BLaER1 treated with 17β-estradiol and CSF1 and Interleukin-3, amounts not matched to agents 10 nM and 100 nM (cell line): ENCODE data around the gene TXNDC16.
A peak's percentile ranks its signal among the peaks of the same experiment; 100 is the strongest.

Source experiments
- H3K27ac ChIP-seq, 11 experiments: shearing (Covaris generic); formaldehyde crosslinking; 2 replicates each; pipeline ENCODE4 v1.8.1; 2022
- H3K27me3 ChIP-seq, 11 experiments: shearing (Covaris generic); formaldehyde crosslinking; 2 replicates each; pipeline ENCODE4 v1.8.1; 2022
- H3K36me3 ChIP-seq, 11 experiments: shearing (Covaris generic); formaldehyde crosslinking; 2 replicates each; pipeline ENCODE4 v1.8.1; 2022
- H3K4me1 ChIP-seq, 10 experiments: shearing (Covaris generic); formaldehyde crosslinking; 2 replicates each; pipeline ENCODE4 v1.8.1; 2022
- H3K4me2 ChIP-seq, 11 experiments: shearing (Covaris generic); formaldehyde crosslinking; 2 replicates each; pipeline ENCODE4 v1.8.1; 2022
- H3K4me3 ChIP-seq, 10 experiments: shearing (Covaris generic); formaldehyde crosslinking; 2 replicates each; pipeline ENCODE4 v1.8.1; 2022
- H3K9ac ChIP-seq, 11 experiments: shearing (Covaris generic); formaldehyde crosslinking; 2 replicates each; pipeline ENCODE4 v1.8.1; 2022
- H3K9me3 ChIP-seq, 11 experiments: shearing (Covaris generic); formaldehyde crosslinking; replicated peaks in 1 of 11; 2 replicates each; pipeline ENCODE4 v1.8.1; 2022
- H4K20me1 ChIP-seq, 11 experiments: shearing (Covaris generic); formaldehyde crosslinking; 2 replicates each; pipeline ENCODE4 v1.8.1; 2022
- Cebpa-rat ChIP-seq, 11 experiments: shearing (Covaris generic); IDR thresholded peaks; 2 replicates each; pipeline ENCODE4 v1.8.1; 2022

Gene TXNDC16, protein sequence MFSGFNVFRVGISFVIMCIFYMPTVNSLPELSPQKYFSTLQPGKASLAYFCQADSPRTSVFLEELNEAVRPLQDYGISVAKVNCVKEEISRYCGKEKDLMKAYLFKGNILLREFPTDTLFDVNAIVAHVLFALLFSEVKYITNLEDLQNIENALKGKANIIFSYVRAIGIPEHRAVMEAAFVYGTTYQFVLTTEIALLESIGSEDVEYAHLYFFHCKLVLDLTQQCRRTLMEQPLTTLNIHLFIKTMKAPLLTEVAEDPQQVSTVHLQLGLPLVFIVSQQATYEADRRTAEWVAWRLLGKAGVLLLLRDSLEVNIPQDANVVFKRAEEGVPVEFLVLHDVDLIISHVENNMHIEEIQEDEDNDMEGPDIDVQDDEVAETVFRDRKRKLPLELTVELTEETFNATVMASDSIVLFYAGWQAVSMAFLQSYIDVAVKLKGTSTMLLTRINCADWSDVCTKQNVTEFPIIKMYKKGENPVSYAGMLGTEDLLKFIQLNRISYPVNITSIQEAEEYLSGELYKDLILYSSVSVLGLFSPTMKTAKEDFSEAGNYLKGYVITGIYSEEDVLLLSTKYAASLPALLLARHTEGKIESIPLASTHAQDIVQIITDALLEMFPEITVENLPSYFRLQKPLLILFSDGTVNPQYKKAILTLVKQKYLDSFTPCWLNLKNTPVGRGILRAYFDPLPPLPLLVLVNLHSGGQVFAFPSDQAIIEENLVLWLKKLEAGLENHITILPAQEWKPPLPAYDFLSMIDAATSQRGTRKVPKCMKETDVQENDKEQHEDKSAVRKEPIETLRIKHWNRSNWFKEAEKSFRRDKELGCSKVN

GRCh38 chr14:52552063-52552988 lies at the start of gene TXNDC16, which contains the start of gene GPR137C:
Gene TXNDC16, minus strand, starts transcription at chr14:52552505. Its CDS starts 8,948 bp downstream, at chr14:52543557.
Gene GPR137C, plus strand, starts transcription at chr14:52552836. Its CDS starts 312 bp downstream, at chr14:52553148.
- TF ChIP-seq Cebpa-rat (IDR thresholded peaks at IDR 0.05), result no peak
- H3K4me3 ChIP-seq, result peak within 1 kb of the TSS; percentile 73 to 92 (median 82)
- H3K4me2 ChIP-seq, result peak within 1 kb of the TSS; percentile 89 to 98 (median 96)
- peak within 1 kb of the TSS; percentile 46 to 82 (median 77); a peak in 21 of 22 replicates for H3K27ac ChIP-seq
- peaks cover 0 to 16% (median 0%) of the 10 kb centered on the region in 11 experiments; a peak in 3 of 22 replicates for H3K36me3 ChIP-seq
- peaks cover 21 to 35% (median 30%) of the 10 kb centered on the region in 10 experiments for H3K4me1 ChIP-seq
- peak within 1 kb of the TSS; percentile 80 to 86 (median 83) for H3K9ac ChIP-seq
- no peaks in the 10 kb centered on the region for H3K9me3 ChIP-seq
- no peaks in the 10 kb centered on the region for H3K27me3 ChIP-seq
- H4K20me1 ChIP-seq, result peaks cover 0 to 7% (median 0%) of the 10 kb centered on the region in 11 experiments; a peak in 3 of 22 replicates

DNA sequence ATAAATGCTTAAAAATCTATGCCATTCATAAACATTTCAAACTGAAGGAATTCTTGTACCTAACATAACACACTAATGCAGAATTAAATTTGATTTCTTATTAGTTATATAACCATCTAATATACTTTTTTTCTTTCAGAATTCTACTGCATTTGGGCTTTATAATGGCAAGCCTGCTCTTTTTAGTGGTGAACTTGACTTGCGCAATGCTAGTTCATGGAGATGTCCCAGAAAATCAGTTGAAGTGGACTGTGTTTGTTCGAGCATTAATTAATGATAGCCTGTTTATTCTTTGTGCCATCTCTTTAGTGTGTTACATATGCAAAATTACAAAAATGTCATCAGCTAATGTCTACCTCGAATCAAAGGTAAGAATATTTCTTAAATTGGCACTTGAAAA lies 47.7 kb upstream of the TXNDC16 start:
- Histone ChIP-seq H3K4me2 (no peak overlapping the region), H3K36me3 (peaks cover 0 to 28% (median 8%) of the 10 kb centered on the region in 11 experiments; a peak in 12 of 22 replicates)
- peak in 1 of 11 experiments; percentile 9; a peak in 1 of 22 replicates for TF ChIP-seq Cebpa-rat (IDR thresholded peaks at IDR 0.05)

DNA sequence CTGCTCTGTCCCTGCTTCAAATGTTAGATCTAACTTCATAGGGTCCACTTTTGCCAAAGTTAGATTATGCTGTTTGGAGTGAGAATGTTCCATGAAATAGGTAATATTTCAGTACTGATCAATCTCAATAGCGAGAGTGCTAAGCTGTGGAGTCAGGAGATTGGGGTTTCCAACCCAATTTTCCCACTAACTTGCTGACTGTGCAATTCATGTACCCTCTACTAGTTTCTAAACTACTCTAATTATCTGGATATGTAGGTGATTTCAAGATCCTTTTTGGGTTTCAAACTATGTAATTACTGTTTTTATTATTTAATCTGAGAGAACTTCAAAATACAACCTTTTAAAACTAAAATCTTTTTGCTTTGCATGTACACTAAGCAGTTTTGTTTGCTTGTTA lies 46.3 kb upstream of the TXNDC16 start:
- Histone ChIP-seq H3K4me2 (no peak overlapping the region), H3K27me3 (no peaks in the 10 kb centered on the region), H3K4me3 (no peak overlapping the region), H3K27ac (no peak overlapping the region), H4K20me1 (no peaks in the 10 kb centered on the region), H3K9me3 (peaks cover 22 to 37% (median 30%) of the 10 kb centered on the region in 11 experiments), H3K4me1 (peaks cover 0 to 6% (median 0%) of the 10 kb centered on the region in 10 experiments; a peak in 4 of 20 replicates), H3K36me3 (peaks cover 0 to 14% (median 0%) of the 10 kb centered on the region in 11 experiments; a peak in 6 of 22 replicates), H3K9ac (no peak overlapping the region)
- TF ChIP-seq Cebpa-rat (IDR thresholded peaks at IDR 0.05), result no peak

More for the DNA sequence above, 47.7 kb upstream of the TXNDC16 start:
- no peaks in the 10 kb centered on the region for H4K20me1 ChIP-seq
- no peaks in the 10 kb centered on the region for H3K27me3 ChIP-seq
- H3K9ac ChIP-seq, result no peak overlapping the region
- H3K27ac ChIP-seq, result no peak overlapping the region
- H3K4me1 ChIP-seq, result peaks cover 0 to 6% (median 0%) of the 10 kb centered on the region in 10 experiments; a peak in 4 of 20 replicates
- no peak overlapping the region for H3K4me3 ChIP-seq
- H3K9me3 ChIP-seq, result peaks cover 23 to 36% (median 33%) of the 10 kb centered on the region in 11 experiments

- TF ChIP-seq Cebpa-rat (IDR thresholded peaks at IDR 0.05), result no peak
- Histone ChIP-seq H3K9me3 (peaks cover 19 to 45% (median 31%) of the 10 kb centered on the region in 11 experiments), H3K27me3 (no peaks in the 10 kb centered on the region), H4K20me1 (no peaks in the 10 kb centered on the region), H3K4me2 (no peak overlapping the region), H3K27ac (no peak overlapping the region), H3K9ac (no peak overlapping the region), H3K4me1 (no peaks in the 10 kb centered on the region), H3K4me3 (no peak overlapping the region), H3K36me3 (peaks cover 0 to 11% (median 0%) of the 10 kb centered on the region in 11 experiments; a peak in 3 of 22 replicates)
Measured at GRCh38 chr14:52596861-52597260, 44.6 kb upstream of the TXNDC16 start.

DNA sequence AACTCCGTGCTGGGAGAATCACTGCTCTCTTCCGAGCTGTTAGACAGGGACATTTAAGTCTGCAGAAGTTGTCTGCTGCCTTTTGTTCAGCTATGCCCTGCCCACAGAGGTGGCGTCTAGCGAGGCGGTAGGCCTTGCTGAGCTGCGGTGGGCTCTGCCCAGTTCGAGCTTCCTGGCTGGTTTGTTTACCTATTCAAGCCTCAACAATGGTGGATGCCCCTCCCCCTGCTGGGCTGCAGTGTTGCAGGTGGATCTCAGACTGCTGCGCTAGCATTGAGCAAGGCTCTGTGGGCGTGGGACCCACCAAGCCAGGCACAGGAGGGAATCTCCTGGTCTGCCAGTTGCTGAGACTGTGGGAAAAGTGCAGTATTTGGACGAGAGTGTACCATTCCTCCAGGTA lies 44.0 kb upstream of the TXNDC16 start:
- Histone ChIP-seq H3K9me3 (peaks cover 22 to 49% (median 34%) of the 10 kb centered on the region in 11 experiments), H3K9ac (no peak overlapping the region), H4K20me1 (no peaks in the 10 kb centered on the region), H3K4me2 (no peak overlapping the region), H3K27me3 (no peaks in the 10 kb centered on the region), H3K4me1 (no peaks in the 10 kb centered on the region), H3K36me3 (peaks cover 0 to 11% (median 0%) of the 10 kb centered on the region in 11 experiments; a peak in 3 of 22 replicates), H3K27ac (no peak overlapping the region), H3K4me3 (no peak overlapping the region)
- no peak for TF ChIP-seq Cebpa-rat (IDR thresholded peaks at IDR 0.05)

GRCh38 chr14:52590318-52590717 lies 38.0 kb upstream of the TXNDC16 start:
- Histone ChIP-seq H3K4me2 (no peak overlapping the region), H3K27me3 (no peaks in the 10 kb centered on the region), H3K36me3 (no peaks in the 10 kb centered on the region), H3K4me1 (no peaks in the 10 kb centered on the region), H4K20me1 (no peaks in the 10 kb centered on the region), H3K9ac (no peak overlapping the region), H3K9me3 (peaks cover 7 to 35% (median 22%) of the 10 kb centered on the region in 11 experiments; a peak in 19 of 22 replicates), H3K27ac (no peak overlapping the region), H3K4me3 (no peak overlapping the region)
- no peak for TF ChIP-seq Cebpa-rat (IDR thresholded peaks at IDR 0.05)

DNA sequence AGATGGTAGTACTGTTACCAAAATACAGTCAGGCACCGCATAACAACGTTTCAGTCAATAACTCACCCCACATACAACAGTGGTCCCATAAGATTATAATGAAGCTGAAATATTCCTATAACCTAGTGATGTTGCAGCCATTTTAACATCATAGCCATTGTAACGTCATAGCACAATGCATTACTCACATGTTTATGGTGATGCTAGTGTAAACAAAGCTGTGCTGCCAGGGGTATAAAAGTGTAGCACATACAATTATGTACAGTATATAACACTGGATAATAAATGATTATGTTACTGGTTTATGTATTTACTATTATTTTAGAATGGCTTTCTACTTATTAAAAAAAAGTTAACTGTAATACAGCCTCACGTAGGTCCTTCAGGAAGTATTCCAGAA lies 37.3 kb upstream of the TXNDC16 start:
- Histone ChIP-seq H3K4me1 (no peaks in the 10 kb centered on the region), H3K4me3 (no peak overlapping the region), H4K20me1 (no peaks in the 10 kb centered on the region), H3K36me3 (no peaks in the 10 kb centered on the region), H3K4me2 (no peak overlapping the region), H3K27me3 (no peaks in the 10 kb centered on the region), H3K27ac (no peak overlapping the region), H3K9ac (no peak overlapping the region), H3K9me3 (peaks cover 7 to 29% (median 22%) of the 10 kb centered on the region in 11 experiments; a peak in 18 of 22 replicates)
- TF ChIP-seq Cebpa-rat (IDR thresholded peaks at IDR 0.05), result no peak

GRCh38 chr14:52583544-52583943 lies 31.2 kb upstream of the TXNDC16 start:
- no peaks in the 10 kb centered on the region for H3K36me3 ChIP-seq
- H3K27ac ChIP-seq, result no peak overlapping the region
- no peak overlapping the region for H3K4me3 ChIP-seq
- H3K9ac ChIP-seq, result no peak overlapping the region
- H3K4me1 ChIP-seq, result no peaks in the 10 kb centered on the region
- no peaks in the 10 kb centered on the region for H4K20me1 ChIP-seq
- no peak overlapping the region for H3K4me2 ChIP-seq
- H3K9me3 ChIP-seq, result no peaks in the 10 kb centered on the region
- no peak for TF ChIP-seq Cebpa-rat (IDR thresholded peaks at IDR 0.05)
- H3K27me3 ChIP-seq, result no peaks in the 10 kb centered on the region
